Measurements from ENCODE around the gene ASXL2.

Gene ASXL2

GRCh38 chr2:25698752-25699151, 179.5 kb downstream of the ASXL2 start:
- no peak for DNase-seq (ENCODE audit: low spot score)
- FAIRE-seq = no peak

GRCh38 chr2:25697559-25698341, 180.5 kb downstream of the ASXL2 start:
- FAIRE-seq = no peak
- DNase-seq (ENCODE audit: low spot score) = no peak

GRCh38 chr2:25692737-25693445, 185.4 kb downstream of the ASXL2 start:
- DNase-seq (ENCODE audit: low spot score) (no peak), FAIRE-seq (no peak)

- DNase-seq (ENCODE audit: low spot score) (no peak), FAIRE-seq (no peak)
Measured at GRCh38 chr2:25692143-25692542, 186.1 kb downstream of the ASXL2 start.

GRCh38 chr2:25690058-25690457, 188.2 kb downstream of the ASXL2 start:
- no peak for FAIRE-seq
- peak; percentile 58 for DNase-seq (ENCODE audit: low spot score)

- no peak for FAIRE-seq
Measured at GRCh38 chr2:25688236-25688635, 190.1 kb downstream of the ASXL2 start.

GRCh38 chr2:25685741-25686140, 192.5 kb downstream of the ASXL2 start:
- no peak for DNase-seq (ENCODE audit: low spot score)
- FAIRE-seq = no peak

More at GRCh38 chr2:25688236-25688635, 190.1 kb downstream of the ASXL2 start:
- no peak for DNase-seq (ENCODE audit: low spot score)

GRCh38 chr2:25684577-25685473, 193.5 kb downstream of the ASXL2 start:
- DNase-seq (ENCODE audit: low spot score) = no peak
- FAIRE-seq = no peak

Measured in RCC 7860 (cell line).